Measurements from ENCODE around the gene FBLN2. TPM values are rescaled to one million over a fixed set of nuclear protein-coding genes. Genes with fewer than 3 reads are reported as not detected.
"Not testable (repeated sequence)": the region's sequence is repeated elsewhere in the genome, so short reads cannot be mapped to it uniquely, and the experiment has no call there.

FBLN2 gene
- 100 to 1,000 TPM; 165 to 323 (median 258) TPM for total RNA-seq
- polyA plus RNA-seq, result 124 TPM
- long read RNA-seq, donor 1, full-length matches to known transcripts, result 295 of 758 reads
- long read RNA-seq, donor 1, partial matches to known transcripts, result 364 of 758 reads
- long read RNA-seq, donor 1, other reads (novel, unspliced or antisense), result 99 of 758 reads
- long read RNA-seq, donor 2, full-length matches to known transcripts, result 353 of 586 reads
- long read RNA-seq, donor 2, partial matches to known transcripts, result 159 of 586 reads
- long read RNA-seq, donor 2, other reads (novel, unspliced or antisense), result 74 of 586 reads
- long read RNA-seq, donor 3, full-length matches to known transcripts, result 399 of 958 reads
- long read RNA-seq, donor 3, partial matches to known transcripts, result 425 of 958 reads
- long read RNA-seq, donor 3, other reads (novel, unspliced or antisense), result 134 of 958 reads
- long read RNA-seq, donor 4, full-length matches to known transcripts, result 214 of 376 reads
- long read RNA-seq, donor 4, partial matches to known transcripts, result 107 of 376 reads
- long read RNA-seq, donor 4, other reads (novel, unspliced or antisense), result 55 of 376 reads

- DNase-seq, result peak; percentile 78 to 91 (median 91)
- peaks cover 7% of the 10 kb centered on the region for H3K4me1 ChIP-seq (ENCODE audit: control insufficient read depth, insufficient read depth, low read length)
- ATAC-seq, result peak; percentile 83 to 84
- H3K27me3 ChIP-seq (ENCODE audit: control insufficient read depth, insufficient read depth), result no peaks in the 10 kb centered on the region
- no peaks in the 10 kb centered on the region for H3K9me3 ChIP-seq (ENCODE audit: control insufficient read depth, low read length)
- peak within 1 kb of the TSS; percentile 57 for H3K4me3 ChIP-seq (ENCODE audit: low read length)
- WGBS, result 5% methylated on average over 107 of the region's 107 CpGs
- H3K27ac ChIP-seq (ENCODE audit: low read length), result peak within 1 kb of the TSS; percentile 40
- intact Hi-C loops (cut with DNase I), result no loop called here
Observed at GRCh38 chr3:13548696-13549622, at the start of gene FBLN2. FBLN2 (plus strand) TSS chr3:13549125; CDS start chr3:13570356, 21,231 bp downstream.

DNA sequence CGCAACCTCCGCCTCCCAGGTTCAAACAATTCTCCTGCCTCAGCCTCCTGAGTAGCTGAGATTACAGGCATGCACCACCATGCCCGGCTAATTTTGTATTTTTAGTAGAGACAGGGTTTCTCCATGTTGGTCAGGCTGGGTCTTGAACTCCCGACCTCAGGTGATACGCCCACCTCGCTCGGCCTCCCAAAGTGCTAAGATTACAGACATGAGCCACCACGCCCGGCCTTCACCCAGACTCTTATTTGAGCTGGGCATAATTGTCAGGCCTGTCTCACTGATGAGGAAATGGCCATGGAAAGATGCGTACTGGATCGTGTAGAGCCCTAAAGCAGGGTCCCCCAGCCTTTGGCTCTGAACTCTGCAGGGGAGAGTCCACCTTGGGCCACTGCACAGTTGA, 49.7 kb upstream of the FBLN2 start:
- H3K27ac ChIP-seq (ENCODE audit: low read length); H3K27me3 ChIP-seq (ENCODE audit: control insufficient read depth, insufficient read depth); H3K4me1 ChIP-seq (ENCODE audit: control insufficient read depth, insufficient read depth, low read length); H3K4me3 ChIP-seq (ENCODE audit: low read length); H3K9me3 ChIP-seq (ENCODE audit: control insufficient read depth, low read length); ATAC-seq: not testable (repeated sequence)
- DNase-seq, result peak in 2 of 3 donors; percentile 34 to 46
- intact Hi-C loops (cut with DNase I), result loop anchor here in 1 of 4 donors (10.0 kb wide), 1 partner anchor 66 kb away; no protein-coding TSS in a partner anchor
- 96% methylated on average over 11 of the region's 11 CpGs for WGBS

DNA sequence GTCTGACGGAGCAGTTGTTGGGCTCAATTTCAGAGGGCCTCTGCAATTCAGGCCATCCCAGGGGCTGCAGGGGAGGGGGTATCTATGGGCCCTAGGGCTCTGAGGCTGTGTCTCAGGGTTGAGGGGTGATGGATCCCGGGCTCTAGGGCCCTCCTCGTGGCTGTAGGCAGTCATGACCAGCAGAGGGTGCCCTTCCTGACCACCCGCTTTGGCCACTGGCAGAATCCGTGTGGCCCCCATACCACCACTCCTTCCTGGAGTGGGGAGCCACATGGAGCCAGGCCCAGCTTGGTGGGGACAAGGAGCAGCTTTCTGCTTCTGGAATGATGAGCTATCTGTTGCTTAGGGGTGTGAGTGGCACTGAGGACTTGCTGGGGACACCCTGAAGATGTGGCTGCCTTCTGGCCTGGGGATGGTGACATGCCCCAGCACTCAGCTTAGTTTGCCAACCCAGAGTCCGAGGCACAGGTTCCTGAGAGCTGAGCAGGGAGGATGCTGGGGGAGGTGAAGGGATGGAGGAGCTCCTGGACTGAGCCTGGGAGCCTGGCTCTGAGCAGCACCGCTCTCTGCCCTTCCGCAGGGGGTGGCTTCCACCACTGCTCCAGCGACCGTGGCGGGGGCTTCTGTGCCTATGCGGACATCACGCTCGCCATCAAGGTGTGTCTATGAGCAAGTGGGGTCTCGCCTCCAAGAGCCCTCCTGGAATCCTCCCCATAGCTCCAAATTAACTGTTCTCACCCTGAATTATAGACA, 48.6 kb upstream of the FBLN2 start:
- Histone ChIP-seq H3K27ac (ENCODE audit: low read length) (no peak overlapping the region), H3K4me3 (ENCODE audit: low read length) (no peak overlapping the region), H3K27me3 (ENCODE audit: control insufficient read depth, insufficient read depth) (no peaks in the 10 kb centered on the region), H3K4me1 (ENCODE audit: control insufficient read depth, insufficient read depth, low read length) (peaks cover 2% of the 10 kb centered on the region), H3K9me3 (ENCODE audit: control insufficient read depth, low read length) (no peaks in the 10 kb centered on the region)
- 84% methylated on average over 15 of the region's 15 CpGs for WGBS
- DNase-seq (peak; percentile 46 to 68 (median 68)), ATAC-seq (peak in 1 of 2 donors; percentile 10)
- intact Hi-C loops (cut with DNase I), result no loop called here

- H3K4me1 ChIP-seq (ENCODE audit: control insufficient read depth, insufficient read depth, low read length), result peaks cover 2% of the 10 kb centered on the region
- H3K27ac ChIP-seq (ENCODE audit: low read length), result no peak overlapping the region
- no peaks in the 10 kb centered on the region for H3K9me3 ChIP-seq (ENCODE audit: control insufficient read depth, low read length)
- H3K4me3 ChIP-seq (ENCODE audit: low read length), result no peak overlapping the region
- intact Hi-C loops (cut with DNase I), result no loop called here
- H3K27me3 ChIP-seq (ENCODE audit: control insufficient read depth, insufficient read depth), result no peaks in the 10 kb centered on the region
- no peak for ATAC-seq
- peak in 2 of 3 donors; percentile 31 to 35 for DNase-seq
- 97% methylated on average over 4 of the region's 4 CpGs for WGBS
Observed at GRCh38 chr3:13501056-13501455, 47.9 kb upstream of the FBLN2 start.

- Histone ChIP-seq H3K4me1 (ENCODE audit: control insufficient read depth, insufficient read depth, low read length) (peaks cover under 1% of the 10 kb centered on the region), H3K4me3 (ENCODE audit: low read length) (no peak overlapping the region), H3K9me3 (ENCODE audit: control insufficient read depth, low read length) (no peaks in the 10 kb centered on the region), H3K27ac (ENCODE audit: low read length) (no peak overlapping the region), H3K27me3 (ENCODE audit: control insufficient read depth, insufficient read depth) (no peaks in the 10 kb centered on the region)
- no peak for ATAC-seq
- DNase-seq, result peak in 2 of 3 donors; percentile 39 to 46
- WGBS, result 98% methylated on average over 4 of the region's 4 CpGs
- intact Hi-C loops (cut with DNase I), result no loop called here
Observed at GRCh38 chr3:13501521-13501920, 47.4 kb upstream of the FBLN2 start.

- intact Hi-C loops (cut with DNase I), result no loop called here
- Histone ChIP-seq H3K27me3 (ENCODE audit: control insufficient read depth, insufficient read depth) (no peaks in the 10 kb centered on the region), H3K9me3 (ENCODE audit: control insufficient read depth, low read length) (no peaks in the 10 kb centered on the region), H3K4me3 (ENCODE audit: low read length) (no peak overlapping the region), H3K27ac (ENCODE audit: low read length) (no peak overlapping the region), H3K4me1 (ENCODE audit: control insufficient read depth, insufficient read depth, low read length) (no peaks in the 10 kb centered on the region)
- WGBS, result 94% methylated on average over 18 of the region's 18 CpGs
- peak in 2 of 3 donors; percentile 20 to 50 for DNase-seq
- no peak for ATAC-seq
Observed at GRCh38 chr3:13501958-13502790, 46.8 kb upstream of the FBLN2 start.

DNA sequence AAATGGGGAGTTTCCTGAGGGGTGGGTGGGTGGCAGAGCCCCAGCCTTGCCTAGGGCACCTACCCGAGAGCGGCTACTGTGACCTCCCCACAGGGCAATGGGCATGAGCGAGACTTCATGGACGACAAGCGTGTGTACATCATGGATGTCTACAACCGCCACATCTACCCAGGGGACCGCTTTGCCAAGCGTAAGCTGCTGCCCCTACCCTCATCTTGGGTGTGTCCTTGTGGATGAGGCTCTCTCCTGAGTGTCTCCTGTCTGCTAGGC, 46.2 kb upstream of the FBLN2 start:
- peak in 1 of 3 donors; percentile 25 for DNase-seq

DNA sequence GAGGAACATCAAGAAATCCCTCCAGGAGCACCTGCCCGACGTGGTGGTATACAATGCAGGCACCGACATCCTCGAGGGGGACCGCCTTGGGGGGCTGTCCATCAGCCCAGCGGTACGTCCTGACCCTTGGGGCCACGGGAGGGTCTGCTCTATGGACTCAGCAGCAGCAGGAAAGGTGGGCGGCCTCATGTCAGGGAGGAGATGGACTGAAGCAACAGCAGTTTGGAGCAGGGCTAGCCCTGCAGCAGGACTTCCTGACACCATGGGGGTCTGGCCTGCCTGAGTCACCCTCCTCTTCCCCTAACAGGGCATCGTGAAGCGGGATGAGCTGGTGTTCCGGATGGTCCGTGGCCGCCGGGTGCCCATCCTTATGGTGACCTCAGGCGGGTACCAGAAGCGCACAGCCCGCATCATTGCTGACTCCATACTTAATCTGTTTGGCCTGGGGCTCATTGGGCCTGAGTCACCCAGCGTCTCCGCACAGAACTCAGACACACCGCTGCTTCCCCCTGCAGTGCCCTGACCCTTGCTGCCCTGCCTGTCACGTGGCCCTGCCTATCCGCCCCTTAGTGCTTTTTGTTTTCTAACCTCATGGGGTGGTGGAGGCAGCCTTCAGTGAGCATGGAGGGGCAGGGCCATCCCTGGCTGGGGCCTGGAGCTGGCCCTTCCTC, 44.6 kb upstream of the FBLN2 start:
- WGBS, result 90% methylated on average over 23 of the region's 23 CpGs
- H3K9me3 ChIP-seq (ENCODE audit: control insufficient read depth, low read length), result no peaks in the 10 kb centered on the region
- ATAC-seq, result no peak
- intact Hi-C loops (cut with DNase I), result no loop called here
- H3K4me1 ChIP-seq (ENCODE audit: control insufficient read depth, insufficient read depth, low read length), result no peaks in the 10 kb centered on the region
- H3K27ac ChIP-seq (ENCODE audit: low read length), result no peak overlapping the region
- peak in 2 of 3 donors; percentile 29 to 44 for DNase-seq
- H3K27me3 ChIP-seq (ENCODE audit: control insufficient read depth, insufficient read depth), result no peaks in the 10 kb centered on the region
- H3K4me3 ChIP-seq (ENCODE audit: low read length), result no peak overlapping the region

More for the DNA sequence above, 46.2 kb upstream of the FBLN2 start:
- Histone ChIP-seq H3K4me3 (ENCODE audit: low read length) (no peak overlapping the region), H3K27ac (ENCODE audit: low read length) (no peak overlapping the region), H3K27me3 (ENCODE audit: control insufficient read depth, insufficient read depth) (no peaks in the 10 kb centered on the region), H3K9me3 (ENCODE audit: control insufficient read depth, low read length) (no peaks in the 10 kb centered on the region), H3K4me1 (ENCODE audit: control insufficient read depth, insufficient read depth, low read length) (no peaks in the 10 kb centered on the region)
- intact Hi-C loops (cut with DNase I), result no loop called here
- 94% methylated on average over 8 of the region's 8 CpGs for WGBS
- ATAC-seq, result no peak

DNA sequence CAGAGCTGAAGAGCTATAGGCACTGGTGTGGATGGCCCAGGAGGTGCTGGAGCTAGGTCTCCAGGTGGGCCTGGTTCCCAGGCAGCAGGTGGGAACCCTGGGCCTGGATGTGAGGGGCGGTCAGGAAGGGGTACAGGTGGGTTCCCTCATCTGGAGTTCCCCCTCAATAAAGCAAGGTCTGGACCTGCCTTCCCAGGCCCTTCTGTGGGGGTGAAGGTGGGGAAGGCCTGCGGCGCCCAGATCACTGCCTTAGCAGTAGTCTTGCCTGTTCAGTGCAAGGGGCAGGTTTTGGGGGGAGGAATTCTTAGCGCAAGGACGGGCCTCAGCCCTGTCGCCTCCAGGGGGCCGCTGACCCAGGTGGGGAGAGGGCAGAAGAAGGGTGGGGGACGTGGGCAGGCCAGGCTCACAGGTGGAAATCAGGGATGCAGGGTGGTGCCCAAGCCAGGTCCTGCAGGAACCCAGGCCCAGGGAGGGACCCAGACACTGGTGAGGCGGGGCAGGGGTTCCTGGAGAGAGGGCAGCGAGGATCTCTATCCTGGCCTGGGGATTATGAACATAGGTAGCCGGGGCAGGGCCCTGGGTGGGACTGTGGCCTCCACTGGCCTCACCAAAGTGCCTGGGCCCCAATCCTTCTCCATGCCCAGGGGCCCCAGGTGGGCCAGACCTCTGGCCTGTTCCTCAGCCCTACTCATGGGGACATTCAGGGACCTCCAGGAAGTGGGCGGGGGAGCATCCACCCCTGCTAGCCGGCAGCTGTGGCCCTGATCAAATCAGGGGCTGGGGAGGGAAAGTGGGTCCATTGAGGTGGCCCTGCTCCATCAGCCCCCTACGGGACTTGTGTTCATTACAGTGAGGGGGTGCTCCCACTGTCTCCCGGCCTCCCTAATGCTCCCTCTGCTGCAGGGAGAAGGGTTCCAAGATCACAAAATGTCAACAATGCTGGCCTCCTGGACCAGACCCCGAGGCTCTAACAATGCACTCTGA, 43.5 kb upstream of the FBLN2 start:
- DNase-seq (peak in 2 of 3 donors; percentile 31 to 41), ATAC-seq (no peak)
- WGBS, result 93% methylated on average over 16 of the region's 16 CpGs
- Histone ChIP-seq H3K4me1 (ENCODE audit: control insufficient read depth, insufficient read depth, low read length) (no peaks in the 10 kb centered on the region), H3K4me3 (ENCODE audit: low read length) (no peak overlapping the region), H3K9me3 (ENCODE audit: control insufficient read depth, low read length) (no peaks in the 10 kb centered on the region), H3K27me3 (ENCODE audit: control insufficient read depth, insufficient read depth) (no peaks in the 10 kb centered on the region), H3K27ac (ENCODE audit: low read length) (no peak overlapping the region)
- intact Hi-C loops (cut with DNase I), result loop anchor here in 2 of 4 donors (5.0 kb wide), 2 partner anchors 47 to 117 kb away; no protein-coding TSS in a partner anchor

Data from right cardiac atrium (tissue), 5 donors.